Neuronal stem cell (in vitro differentiated cells): ENCODE data around the gene RFC2.

Source experiments
- DNase-seq: peaks from one replicate; pipeline ENCODE4 v3.0.0-alpha.2; 2013; ENCODE audit warnings: low spot score
- H2AFZ ChIP-seq: one replicate; pipeline ENCODE4 v1.6.1; 2013; ENCODE audit warnings: mild to moderate bottlenecking, low read length, inconsistent platforms
- H2AK5ac ChIP-seq: 2 replicates; pipeline ENCODE4 v1.6.1; 2013; ENCODE audit warnings: low read depth, mild to moderate bottlenecking, inconsistent platforms, low read length, moderate library complexity, mixed read lengths
- H2BK120ac ChIP-seq: 2 replicates; pipeline ENCODE4 v1.6.1; 2013; ENCODE audit warnings: low read depth, mild to moderate bottlenecking, inconsistent platforms, low read length, moderate library complexity, mixed read lengths
- H2BK12ac ChIP-seq: one replicate; pipeline ENCODE4 v1.6.1; 2013; ENCODE audit warnings: low read length, inconsistent platforms
- H2BK15ac ChIP-seq: 2 replicates; pipeline ENCODE4 v1.6.1; 2013; ENCODE audit warnings: mild to moderate bottlenecking, low read length, inconsistent platforms, mixed read lengths
- H2BK5ac ChIP-seq: one replicate; pipeline ENCODE4 v1.6.1; 2013; ENCODE audit warnings: inconsistent platforms, mild to moderate bottlenecking, low read length, moderate library complexity
- H3K14ac ChIP-seq: one replicate; pipeline ENCODE4 v1.6.1; 2013; ENCODE audit warnings: low read length, inconsistent platforms
- H3K18ac ChIP-seq: 2 replicates; pipeline ENCODE4 v1.6.1; 2013; ENCODE audit warnings: low read length, inconsistent platforms
- H3K23ac ChIP-seq: 2 replicates; pipeline ENCODE4 v1.6.1; 2013; ENCODE audit warnings: low read depth, mild to moderate bottlenecking, mixed read lengths, low read length, inconsistent platforms; ENCODE audit not compliant: poor library complexity
- H3K27ac ChIP-seq: replicated peaks from 3 replicates; pipeline ENCODE4 v1.5.1; 2013; ENCODE audit warnings: low read length, inconsistent platforms
- H3K27me3 ChIP-seq, 3 experiments: 2 replicates each; pipeline ENCODE4 v1.6.1; 2013; ENCODE audit warnings: low read length in 3 of 3, mild to moderate bottlenecking in 2 of 3, inconsistent platforms in 1 of 3, low read depth in 1 of 3, mixed read lengths in 1 of 3, moderate library complexity in 1 of 3; ENCODE audit not compliant: control insufficient read depth in 3 of 3, insufficient read depth in 3 of 3
- H3K36me3 ChIP-seq, 2 donors: replicated peaks in 1 of 2; 2 replicates each; pipeline ENCODE4 v1.6.1; 2013; ENCODE audit warnings: low read length in 2 of 2; ENCODE audit not compliant: control insufficient read depth in 2 of 2, insufficient read depth in 2 of 2
- H3K4ac ChIP-seq: 2 replicates; pipeline ENCODE4 v1.6.1; 2013; ENCODE audit warnings: inconsistent platforms, mild to moderate bottlenecking, low read length, moderate library complexity
- H3K4me1 ChIP-seq, 2 donors: 1 replicate in 1 of 2; 2 replicates in 1 of 2; pipeline ENCODE4 v1.6.1; 2013; ENCODE audit warnings: low read length in 2 of 2, low read depth in 1 of 2; ENCODE audit not compliant: control insufficient read depth in 2 of 2, insufficient read depth in 1 of 2
- H3K4me2 ChIP-seq: one replicate; pipeline ENCODE4 v1.6.1; 2013; ENCODE audit warnings: mild to moderate bottlenecking, low read length, inconsistent platforms; ENCODE audit not compliant: insufficient read depth, poor library complexity, severe bottlenecking
- H3K4me3 ChIP-seq, 2 donors: 2 replicates each; pipeline ENCODE4 v1.5.1; 2013; ENCODE audit warnings: low read length in 2 of 2, mild to moderate bottlenecking in 2 of 2, inconsistent platforms in 1 of 2, moderate library complexity in 1 of 2
- H3K79me1 ChIP-seq: one replicate; pipeline ENCODE4 v1.6.1; 2013; ENCODE audit warnings: low read depth, mild to moderate bottlenecking, inconsistent platforms, low read length, moderate library complexity
- H3K9ac ChIP-seq: one replicate; pipeline ENCODE4 v1.6.1; 2013; ENCODE audit warnings: mild to moderate bottlenecking, low read depth, low read length, inconsistent platforms; ENCODE audit not compliant: poor library complexity
- H3K9me3 ChIP-seq, 2 donors: replicated peaks in 1 of 2; 2 replicates each; pipeline versions ENCODE3 to v1.6.1; 2013; ENCODE audit warnings: low read length in 2 of 2, mild to moderate bottlenecking in 2 of 2, inconsistent platforms in 1 of 2, low read depth in 1 of 2, mixed read lengths in 1 of 2, moderate library complexity in 1 of 2; ENCODE audit not compliant: control insufficient read depth in 2 of 2, insufficient read depth in 1 of 2
- H4K8ac ChIP-seq: one replicate; pipeline ENCODE4 v1.6.1; 2013; ENCODE audit warnings: low read depth, mild to moderate bottlenecking, inconsistent platforms, low read length, moderate library complexity
- H4K91ac ChIP-seq: one replicate; pipeline ENCODE4 v1.6.1; 2013; ENCODE audit warnings: low read length, low read depth, mild to moderate bottlenecking, inconsistent platforms; ENCODE audit not compliant: poor library complexity
- WGBS, 2 donors: extraction: QIAGEN DNeasy Blood & Tissue Kit; methylation state at CpG; one replicate each; pipeline ENCODE4 v1.1.7; 2013; ENCODE audit warnings: missing lambda C conversion rate in 2 of 2, mixed read lengths in 1 of 2; ENCODE audit not compliant: insufficient read length in 2 of 2, insufficient replicate concordance in 1 of 2; ENCODE audit errors: extremely low coverage in 2 of 2; 5-methylcytosine and 5-hydroxymethylcytosine counted together

The RFC2 gene

DNA sequence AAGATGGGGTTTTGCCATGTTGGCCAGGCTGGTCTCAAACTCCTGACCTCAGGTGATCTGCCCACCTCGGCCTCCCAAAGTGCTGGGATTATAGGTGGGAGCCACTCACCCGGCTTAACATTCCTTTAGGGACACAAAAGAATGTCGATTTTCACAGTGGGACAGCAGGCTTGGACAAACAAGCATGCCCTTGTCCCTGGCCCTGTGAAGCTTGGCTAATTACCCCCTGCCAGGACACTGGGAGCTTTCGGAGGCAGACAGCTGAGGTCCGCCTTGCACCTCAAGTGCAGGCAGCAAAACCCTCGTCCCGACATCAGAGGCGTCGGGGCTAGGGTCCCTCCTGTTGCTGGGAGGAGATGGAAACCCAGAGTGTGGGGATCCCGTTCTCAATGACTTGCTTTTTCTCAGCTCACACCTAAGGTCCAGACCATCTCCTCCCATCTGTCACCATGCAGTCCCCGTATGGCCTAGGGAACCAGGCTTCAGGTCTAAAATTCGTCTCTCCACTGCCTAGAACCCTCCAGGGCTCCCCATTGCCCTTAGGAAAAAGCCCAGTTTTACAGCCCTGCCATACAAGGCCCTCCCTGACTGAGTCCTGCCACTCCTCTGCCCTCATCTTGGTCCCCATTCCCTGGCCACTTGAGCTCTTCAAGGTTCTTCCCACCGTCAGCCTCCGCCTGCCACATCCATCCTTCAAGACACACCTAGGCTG lies 28.7 kb upstream of the RFC2 start:
- no peak overlapping the region for H3K9ac ChIP-seq
- no peaks in the 10 kb centered on the region for H3K79me1 ChIP-seq
- no peak overlapping the region for H2BK5ac ChIP-seq
- no peak overlapping the region for H2BK12ac ChIP-seq
- H3K4me1 ChIP-seq = peaks cover 4 to 14% of the 10 kb centered on the region in 2 donors
- no peak overlapping the region for H4K91ac ChIP-seq
- H2AFZ ChIP-seq = no peak overlapping the region
- no peak overlapping the region for H3K27ac ChIP-seq
- no CpG with 5 or more reads among the region's 14 CpGs for WGBS, 2 donors
- no peak overlapping the region for H3K4ac ChIP-seq
- no peak overlapping the region for H2BK120ac ChIP-seq
- H2AK5ac ChIP-seq = no peak overlapping the region
- DNase-seq = peak; percentile 68
- H3K36me3 ChIP-seq = no peaks in the 10 kb centered on the region
- no peak overlapping the region for H3K23ac ChIP-seq
- no peak overlapping the region for H3K14ac ChIP-seq
- peak overlapping the region; percentile 35 for H3K18ac ChIP-seq
- H3K9me3 ChIP-seq = no peaks in the 10 kb centered on the region
- H3K4me3 ChIP-seq = no peak overlapping the region
- H3K27me3 ChIP-seq = peaks cover 0 to 2% (median 0%) of the 10 kb centered on the region in 3 experiments
- H4K8ac ChIP-seq = no peak overlapping the region
- no peak overlapping the region for H3K4me2 ChIP-seq
- no peak overlapping the region for H2BK15ac ChIP-seq

GRCh38 chr7:74280985-74281384 lies 26.8 kb upstream of the RFC2 start:
- no peak for DNase-seq
- Histone ChIP-seq H3K4me3 (peak overlapping the region in 1 of 2 donors; percentile 29), H4K8ac (no peak overlapping the region), H3K4me1 (peaks cover 4 to 14% of the 10 kb centered on the region in 2 donors), H3K4ac (no peak overlapping the region), H3K79me1 (no peaks in the 10 kb centered on the region), H2BK5ac (no peak overlapping the region), H4K91ac (no peak overlapping the region), H3K36me3 (no peaks in the 10 kb centered on the region), H3K27me3 (no peaks in the 10 kb centered on the region), H2BK12ac (no peak overlapping the region), H3K9me3 (no peaks in the 10 kb centered on the region), H2BK15ac (peak overlapping the region; percentile 22), H3K23ac (no peak overlapping the region), H3K18ac (peak overlapping the region; percentile 6), H3K4me2 (no peak overlapping the region), H3K14ac (no peak overlapping the region), H2BK120ac (no peak overlapping the region), H2AK5ac (no peak overlapping the region), H2AFZ (no peak overlapping the region), H3K9ac (peak overlapping the region; percentile 63), H3K27ac (no peak overlapping the region)
- WGBS, 2 donors = no CpG with 5 or more reads among the region's 8 CpGs

- H3K4me2 ChIP-seq = no peak overlapping the region
- H2BK15ac ChIP-seq = no peak overlapping the region
- peak overlapping the region in 1 of 2 donors; percentile 47 for H3K4me3 ChIP-seq
- peak overlapping the region; percentile 4 for H3K18ac ChIP-seq
- DNase-seq = no peak
- no peaks in the 10 kb centered on the region for H3K79me1 ChIP-seq
- no peak overlapping the region for H2BK5ac ChIP-seq
- no peaks in the 10 kb centered on the region for H3K9me3 ChIP-seq
- H3K14ac ChIP-seq = no peak overlapping the region
- H3K27me3 ChIP-seq = no peaks in the 10 kb centered on the region
- WGBS, 2 donors = no CpG with 5 or more reads among the region's 4 CpGs
- H4K8ac ChIP-seq = no peak overlapping the region
- H3K36me3 ChIP-seq = no peaks in the 10 kb centered on the region
- H3K27ac ChIP-seq = no peak overlapping the region
- H2AK5ac ChIP-seq = no peak overlapping the region
- H2BK12ac ChIP-seq = no peak overlapping the region
- no peak overlapping the region for H2AFZ ChIP-seq
- no peak overlapping the region for H2BK120ac ChIP-seq
- no peak overlapping the region for H3K23ac ChIP-seq
- H3K9ac ChIP-seq = no peak overlapping the region
- H3K4ac ChIP-seq = no peak overlapping the region
- peaks cover 6 to 9% of the 10 kb centered on the region in 2 donors for H3K4me1 ChIP-seq
- no peak overlapping the region for H4K91ac ChIP-seq
Observed at GRCh38 chr7:74277636-74278035, 23.4 kb upstream of the RFC2 start.

DNA sequence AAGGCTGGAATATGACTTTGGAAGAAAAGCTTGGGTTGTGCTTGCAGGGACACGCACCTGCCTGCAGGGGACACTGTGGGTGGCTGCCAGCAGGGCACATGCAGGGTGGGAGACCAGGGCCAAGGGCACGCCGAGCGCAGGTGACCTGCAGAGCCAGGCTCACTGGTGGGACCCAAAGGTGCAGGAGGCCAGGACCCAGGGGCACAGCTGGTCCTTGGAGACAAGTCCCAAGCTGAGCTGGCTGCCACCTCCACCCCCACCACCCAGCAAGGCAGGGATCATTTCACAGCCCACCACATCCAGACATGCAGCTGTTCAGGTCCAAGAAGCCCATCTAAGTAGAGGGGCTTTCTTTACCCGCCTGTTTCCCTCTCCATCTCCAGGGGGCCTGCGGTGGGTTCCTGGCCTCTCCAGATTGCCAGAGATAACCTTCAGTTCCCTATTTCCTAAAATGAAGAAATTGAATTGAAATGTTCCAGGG lies 21.2 kb upstream of the RFC2 start:
- H3K36me3 ChIP-seq = no peaks in the 10 kb centered on the region
- H3K27ac ChIP-seq = no peak overlapping the region
- no CpG with 5 or more reads among the region's 6 CpGs for WGBS, 2 donors
- no peak overlapping the region for H4K8ac ChIP-seq
- no peak overlapping the region for H2BK120ac ChIP-seq
- no peak overlapping the region for H2AFZ ChIP-seq
- no peak overlapping the region for H3K14ac ChIP-seq
- H3K23ac ChIP-seq = no peak overlapping the region
- peak overlapping the region; percentile 99 for H2AK5ac ChIP-seq
- no peaks in the 10 kb centered on the region for H3K79me1 ChIP-seq
- no peak overlapping the region for H2BK12ac ChIP-seq
- no peak overlapping the region for H4K91ac ChIP-seq
- H2BK5ac ChIP-seq = no peak overlapping the region
- H3K27me3 ChIP-seq = no peaks in the 10 kb centered on the region
- no peak overlapping the region for H3K4me2 ChIP-seq
- peak overlapping the region; percentile 85 for H3K18ac ChIP-seq
- H3K9ac ChIP-seq = peak overlapping the region; percentile 60
- no peak overlapping the region for H3K4me3 ChIP-seq
- no peaks in the 10 kb centered on the region for H3K9me3 ChIP-seq
- no peak for DNase-seq
- no peak overlapping the region for H2BK15ac ChIP-seq
- peaks cover 10 to 12% of the 10 kb centered on the region in 2 donors for H3K4me1 ChIP-seq
- H3K4ac ChIP-seq = no peak overlapping the region
